ENCODE data around the gene ZG16. TPM values are rescaled to one million over a fixed set of nuclear protein-coding genes. Genes with fewer than 3 reads are reported as not detected.

Gene ZG16
- total RNA-seq, 1 donor from 2014 or later: not detected

GRCh38 chr16:29831490-29831889 lies 53.4 kb downstream of the ZG16 start:
- TF ChIP-seq CTCF (IDR thresholded peaks at IDR 0.05; ENCODE audit: unreplicated experiment): no peak
- Mint-ChIP-seq H3K27ac (no peak overlapping the region), H3K4me3 (ENCODE audit: low read depth) (no peak overlapping the region), H3K4me1 (ENCODE audit: low read depth) (peaks cover 6% of the 10 kb centered on the region), H3K36me3 (ENCODE audit: insufficient read depth) (no peaks in the 10 kb centered on the region), H3K27me3 (no peaks in the 10 kb centered on the region), H3K9me3 (ENCODE audit: low read depth) (no peaks in the 10 kb centered on the region)
- DNase-seq (ENCODE audit: low spot score, unreplicated experiment): no peak

Other genes starting within 250 kb of the ZG16 start
- gene SPN, start 115.0 kb upstream of the ZG16 start, total RNA-seq: 0.19 and 0.20 TPM in 2 replicates
- gene QPRT, start 99.1 kb upstream of the ZG16 start, total RNA-seq: 106 and 115 TPM in 2 replicates
- gene C16orf54, start 32.3 kb upstream of the ZG16 start, total RNA-seq: 0.17 and 0.38 TPM in 2 replicates
- gene KIF22, start 12.5 kb downstream of the ZG16 start, total RNA-seq: 78.4 and 79.8 TPM in 2 replicates
- 345 and 347 TPM in 2 replicates for gene MAZ, start 28.3 kb downstream of the ZG16 start, total RNA-seq
- 1.4 and 2.4 TPM in 2 replicates for gene PRRT2, start 33.9 kb downstream of the ZG16 start, total RNA-seq
- gene PAGR1, start 37.9 kb downstream of the ZG16 start, total RNA-seq: 26.4 and 29.9 TPM in 2 replicates
- 6.5 and 9.0 TPM in 2 replicates for gene MVP, start 42.2 kb downstream of the ZG16 start, total RNA-seq
- gene CDIPT, start 85.0 kb downstream of the ZG16 start, total RNA-seq: 46.3 and 51.2 TPM in 2 replicates
- 13.2 and 16.2 TPM in 2 replicates for gene SEZ6L2, start 121.3 kb downstream of the ZG16 start, total RNA-seq
- 3.1 and 3.8 TPM in 2 replicates for gene ASPHD1, start 122.2 kb downstream of the ZG16 start, total RNA-seq
- 31.4 and 34.7 TPM in 2 replicates for gene KCTD13, start 148.0 kb downstream of the ZG16 start, total RNA-seq
- gene TMEM219, start 183.8 kb downstream of the ZG16 start, total RNA-seq: 89.4 and 91.9 TPM in 2 replicates
- 51.1 and 54.0 TPM in 2 replicates for gene TAOK2, start 195.6 kb downstream of the ZG16 start, total RNA-seq
- gene HIRIP3, start 217.4 kb downstream of the ZG16 start, total RNA-seq: 11.4 and 12.0 TPM in 2 replicates
- 72.7 and 74.2 TPM in 2 replicates for gene INO80E, start 218.0 kb downstream of the ZG16 start, total RNA-seq
- gene DOC2A, start 232.8 kb downstream of the ZG16 start, total RNA-seq: 4.4 and 5.0 TPM in 2 replicates
- not detected in 2 replicates for gene C16orf92, start 244.9 kb downstream of the ZG16 start, total RNA-seq

Data from progenitor cell of endocrine pancreas (in vitro differentiated cells).